Activated T-helper 1 cell treated with anti-CD3 and anti-CD28 coated beads, Interleukin-12 subunit alpha, Interleukin-12 subunit beta, Interleukin-2, Interleukin-4 antibody, amounts not matched to agents 30 ng/mL and 10 ng/mL and 1 ng/mL, durations not matched to agents 14 hours and 24 hours and 36 hours (primary cell): ENCODE measurements around the gene GRID1. TPM values are rescaled to one million over a fixed set of nuclear protein-coding genes. Genes with fewer than 3 reads are reported as not detected.
"Not testable (repeated sequence)": the region's sequence is repeated elsewhere in the genome, so short reads cannot be mapped to it uniquely, and the experiment has no call there.

Experiments used
- DNase-seq: peaks from one replicate; pipeline ENCODE4 v3.0.0; 2021; ENCODE audit warnings: low spot score
- H3K27ac Mint-ChIP-seq: one replicate; pipeline ENCODE4 v1.8.0; 2021; ENCODE audit warnings: mild to moderate bottlenecking, mixed read lengths
- H3K27me3 Mint-ChIP-seq: one replicate; pipeline ENCODE4 v1.8.0; 2022; ENCODE audit warnings: mild to moderate bottlenecking, moderate library complexity, mixed read lengths; ENCODE audit not compliant: insufficient read depth
- H3K36me3 Mint-ChIP-seq: one replicate; pipeline ENCODE4 v1.8.0; 2021; ENCODE audit warnings: low read depth, mixed read lengths
- H3K4me1 Mint-ChIP-seq: one replicate; pipeline ENCODE4 v1.8.0; 2021; ENCODE audit warnings: low read depth, mixed read lengths
- H3K4me3 Mint-ChIP-seq: one replicate; pipeline ENCODE4 v1.8.0; 2021; ENCODE audit warnings: mild to moderate bottlenecking, moderate library complexity, mixed read lengths
- H3K9me3 Mint-ChIP-seq: one replicate; pipeline ENCODE4 v1.8.0; 2021; ENCODE audit warnings: mixed read lengths
- intact Hi-C: fragments of 100-400 bp; cut with micrococcal nuclease; formaldehyde crosslinking; loops from one replicate; pipeline ENCODE4 v1.15.1; 2024
- total RNA-seq: library from RNA; stranded (reverse); gene quantifications from 2 replicates; pipeline ENCODE4 v1.2.3, GENCODE V29; 2022

The GRID1 gene
- total RNA-seq, 1 donor from 2014 or later, result not detected

- Mint-ChIP-seq H3K36me3 (no peaks in the 10 kb centered on the region), H3K4me1 (no peaks in the 10 kb centered on the region), H3K4me3 (no peak overlapping the region), H3K27ac (no peak overlapping the region), H3K27me3 (peaks cover 2% of the 10 kb centered on the region), H3K9me3 (no peaks in the 10 kb centered on the region)
- intact Hi-C loops, result no loop called here
- no peak for DNase-seq
Measured at GRCh38 chr10:85971494-85971893, 395.1 kb downstream of the GRID1 start.

GRCh38 chr10:85967594-85967993 lies 399.0 kb downstream of the GRID1 start:
- H3K4me3 Mint-ChIP-seq, result no peak overlapping the region
- no peaks in the 10 kb centered on the region for H3K4me1 Mint-ChIP-seq
- H3K27ac Mint-ChIP-seq, result no peak overlapping the region
- intact Hi-C loops, result no loop called here
- no peaks in the 10 kb centered on the region for H3K9me3 Mint-ChIP-seq
- no peak for DNase-seq
- H3K27me3 Mint-ChIP-seq, result peaks cover 4% of the 10 kb centered on the region
- no peaks in the 10 kb centered on the region for H3K36me3 Mint-ChIP-seq

- H3K27ac Mint-ChIP-seq, result no peak overlapping the region
- H3K27me3 Mint-ChIP-seq, result peaks cover 4% of the 10 kb centered on the region
- no peaks in the 10 kb centered on the region for H3K4me1 Mint-ChIP-seq
- no peak for DNase-seq
- no peaks in the 10 kb centered on the region for H3K36me3 Mint-ChIP-seq
- H3K9me3 Mint-ChIP-seq, result no peaks in the 10 kb centered on the region
- intact Hi-C loops, result no loop called here
- no peak overlapping the region for H3K4me3 Mint-ChIP-seq
Measured at GRCh38 chr10:85961479-85962067, 405.0 kb downstream of the GRID1 start.

- Mint-ChIP-seq H3K4me1 (no peaks in the 10 kb centered on the region), H3K27me3 (peaks cover 4% of the 10 kb centered on the region), H3K36me3 (no peaks in the 10 kb centered on the region), H3K4me3 (no peak overlapping the region), H3K27ac (no peak overlapping the region), H3K9me3 (no peaks in the 10 kb centered on the region)
- intact Hi-C loops, result no loop called here
- DNase-seq, result no peak
Measured at GRCh38 chr10:85961073-85961472, 405.5 kb downstream of the GRID1 start.

GRCh38 chr10:85959239-85959638 lies 407.4 kb downstream of the GRID1 start:
- Mint-ChIP-seq H3K36me3 (no peaks in the 10 kb centered on the region), H3K27me3 (no peaks in the 10 kb centered on the region), H3K4me3 (no peak overlapping the region), H3K27ac (no peak overlapping the region), H3K4me1 (no peaks in the 10 kb centered on the region), H3K9me3 (no peaks in the 10 kb centered on the region)
- intact Hi-C loops, result no loop called here
- no peak for DNase-seq

GRCh38 chr10:85950921-85951320 lies 415.7 kb downstream of the GRID1 start:
- intact Hi-C loops, result no loop called here
- H3K4me3 Mint-ChIP-seq, result no peak overlapping the region
- no peaks in the 10 kb centered on the region for H3K9me3 Mint-ChIP-seq
- H3K36me3 Mint-ChIP-seq, result no peaks in the 10 kb centered on the region
- H3K27me3 Mint-ChIP-seq, result peaks cover 3% of the 10 kb centered on the region
- H3K27ac Mint-ChIP-seq, result no peak overlapping the region
- no peak for DNase-seq
- H3K4me1 Mint-ChIP-seq, result no peaks in the 10 kb centered on the region

GRCh38 chr10:85946713-85947326 lies 419.8 kb downstream of the GRID1 start:
- Mint-ChIP-seq H3K4me1 (no peaks in the 10 kb centered on the region), H3K27ac (no peak overlapping the region), H3K36me3 (no peaks in the 10 kb centered on the region), H3K9me3 (no peaks in the 10 kb centered on the region), H3K4me3 (no peak overlapping the region), H3K27me3 (peaks cover 5% of the 10 kb centered on the region)
- intact Hi-C loops, result no loop called here
- no peak for DNase-seq

GRCh38 chr10:85936161-85936560 lies 430.4 kb downstream of the GRID1 start:
- no peak overlapping the region for H3K27ac Mint-ChIP-seq
- DNase-seq, result no peak
- intact Hi-C loops, result no loop called here
- no peaks in the 10 kb centered on the region for H3K36me3 Mint-ChIP-seq
- H3K4me1 Mint-ChIP-seq, result no peaks in the 10 kb centered on the region
- H3K9me3 Mint-ChIP-seq, result no peaks in the 10 kb centered on the region
- peaks cover 2% of the 10 kb centered on the region for H3K27me3 Mint-ChIP-seq
- no peak overlapping the region for H3K4me3 Mint-ChIP-seq

- Mint-ChIP-seq H3K27ac (no peak overlapping the region), H3K4me3 (no peak overlapping the region), H3K36me3 (no peaks in the 10 kb centered on the region), H3K27me3 (no peaks in the 10 kb centered on the region), H3K4me1 (no peaks in the 10 kb centered on the region), H3K9me3 (no peaks in the 10 kb centered on the region)
- DNase-seq, result no peak
- intact Hi-C loops, result no loop called here
Measured at GRCh38 chr10:85934586-85934985, 432.0 kb downstream of the GRID1 start.

- intact Hi-C loops, H3K36me3 Mint-ChIP-seq, H3K9me3 Mint-ChIP-seq, DNase-seq, H3K4me3 Mint-ChIP-seq, H3K27ac Mint-ChIP-seq, H3K27me3 Mint-ChIP-seq, H3K4me1 Mint-ChIP-seq: not testable (repeated sequence)
Measured at GRCh38 chr10:85929993-85930392, 436.6 kb downstream of the GRID1 start.

GRCh38 chr10:85927952-85928665 lies 438.5 kb downstream of the GRID1 start:
- Mint-ChIP-seq H3K4me3 (no peak overlapping the region), H3K9me3 (no peaks in the 10 kb centered on the region), H3K27ac (no peak overlapping the region), H3K27me3 (no peaks in the 10 kb centered on the region), H3K4me1 (no peaks in the 10 kb centered on the region), H3K36me3 (no peaks in the 10 kb centered on the region)
- intact Hi-C loops, result no loop called here
- no peak for DNase-seq

- Mint-ChIP-seq H3K4me3 (no peak overlapping the region), H3K27me3 (no peaks in the 10 kb centered on the region), H3K9me3 (no peaks in the 10 kb centered on the region), H3K36me3 (no peaks in the 10 kb centered on the region), H3K27ac (no peak overlapping the region), H3K4me1 (no peaks in the 10 kb centered on the region)
- no peak for DNase-seq
- intact Hi-C loops, result no loop called here
Measured at GRCh38 chr10:85926986-85927385, 439.6 kb downstream of the GRID1 start.

- H3K36me3 Mint-ChIP-seq, result no peaks in the 10 kb centered on the region
- no peaks in the 10 kb centered on the region for H3K27me3 Mint-ChIP-seq
- H3K27ac Mint-ChIP-seq, result no peak overlapping the region
- H3K9me3 Mint-ChIP-seq, result no peaks in the 10 kb centered on the region
- intact Hi-C loops, result no loop called here
- DNase-seq, result no peak
- no peak overlapping the region for H3K4me3 Mint-ChIP-seq
- no peaks in the 10 kb centered on the region for H3K4me1 Mint-ChIP-seq
Measured at GRCh38 chr10:85926136-85926535, 440.5 kb downstream of the GRID1 start.
